ENCODE measurements around the gene OCA2. TPM values are rescaled to one million over a fixed set of nuclear protein-coding genes. Genes with fewer than 3 reads are reported as not detected.
"Not testable (repeated sequence)": the region's sequence is repeated elsewhere in the genome, so short reads cannot be mapped to it uniquely, and the experiment has no call there.

Gene OCA2
- total and polyA plus RNA-seq, 2 of the 13 experiments (the other 11 are each of a cell fraction or from before 2014, with no cell fraction given): 0.02 to 0.05 TPM

DNA sequence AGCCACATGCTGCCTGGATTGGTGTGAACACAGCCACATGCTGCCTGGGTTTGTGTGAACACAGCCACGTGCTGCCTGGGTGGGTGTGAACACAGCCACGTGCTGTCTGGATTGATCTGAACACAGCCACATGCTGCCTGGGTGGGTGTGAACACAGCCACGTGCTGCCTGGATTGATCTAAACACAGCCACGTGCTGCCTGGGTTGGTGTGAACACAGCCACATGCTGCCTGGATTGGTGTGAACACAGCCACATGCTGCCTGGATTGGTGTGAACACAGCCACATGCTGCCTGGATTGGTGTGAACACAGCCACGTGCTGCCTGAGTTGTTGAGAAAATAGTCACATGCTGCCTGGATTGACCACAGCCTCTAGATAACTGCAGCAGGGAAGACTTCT lies 250.2 kb downstream of the OCA2 start:
- FAIRE-seq; H3K4me1 ChIP-seq (ENCODE audit: insufficient read depth, low read length); POLR2A ChIA-PET; H2AFZ ChIP-seq (ENCODE audit: low read length); CTCF ChIA-PET (ENCODE audit: low intra/inter-chr PET ratio, low total read pairs); H3K4me3 ChIP-seq (replicated peaks in 1 of 3; ENCODE audit: insufficient read depth in 1 of 3, low read depth in 2 of 3, low read length in 3 of 3); H3K4me2 ChIP-seq (ENCODE audit: low read depth, low read length); BruUV-seq (replicated peaks); ATAC-seq; in situ Hi-C loops (cut with HindIII; ENCODE audit: extremely low pct_ligation_motif_present, low pct_unique_long_range_greater_than_20kb); H3K27ac ChIP-seq (ENCODE audit: extremely low read length, insufficient read depth, low read length); H3K27me3 ChIP-seq (ENCODE audit: control insufficient read depth in 1 of 2, insufficient read depth in 2 of 2, low read length in 2 of 2); H3K9ac ChIP-seq (ENCODE audit: insufficient read depth, low read depth, low read length); H4K20me1 ChIP-seq (ENCODE audit: insufficient read depth, low read length); H3K9me3 ChIP-seq (ENCODE audit: low read length); DNase-seq (ENCODE audit: low spot score); H3K79me2 ChIP-seq (ENCODE audit: insufficient read depth, low read length); H3K36me3 ChIP-seq (replicated peaks in 1 of 2; ENCODE audit: control insufficient read depth in 1 of 2, insufficient read depth in 2 of 2, low read length in 2 of 2); intact Hi-C loops (cut with micrococcal nuclease; ENCODE audit: unreplicated experiment): not testable (repeated sequence)
- TF ChIP-seq, protein P1, sequence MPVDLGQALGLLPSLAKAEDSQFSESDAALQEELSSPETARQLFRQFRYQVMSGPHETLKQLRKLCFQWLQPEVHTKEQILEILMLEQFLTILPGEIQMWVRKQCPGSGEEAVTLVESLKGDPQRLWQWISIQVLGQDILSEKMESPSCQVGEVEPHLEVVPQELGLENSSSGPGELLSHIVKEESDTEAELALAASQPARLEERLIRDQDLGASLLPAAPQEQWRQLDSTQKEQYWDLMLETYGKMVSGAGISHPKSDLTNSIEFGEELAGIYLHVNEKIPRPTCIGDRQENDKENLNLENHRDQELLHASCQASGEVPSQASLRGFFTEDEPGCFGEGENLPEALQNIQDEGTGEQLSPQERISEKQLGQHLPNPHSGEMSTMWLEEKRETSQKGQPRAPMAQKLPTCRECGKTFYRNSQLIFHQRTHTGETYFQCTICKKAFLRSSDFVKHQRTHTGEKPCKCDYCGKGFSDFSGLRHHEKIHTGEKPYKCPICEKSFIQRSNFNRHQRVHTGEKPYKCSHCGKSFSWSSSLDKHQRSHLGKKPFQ (CRISPR knock-in tag; IDR thresholded peaks at IDR 0.05; ENCODE audit: insufficient replicate concordance): peak; percentile 89
- TF ChIP-seq, protein P2, sequence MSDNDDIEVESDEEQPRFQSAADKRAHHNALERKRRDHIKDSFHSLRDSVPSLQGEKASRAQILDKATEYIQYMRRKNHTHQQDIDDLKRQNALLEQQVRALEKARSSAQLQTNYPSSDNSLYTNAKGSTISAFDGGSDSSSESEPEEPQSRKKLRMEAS (IDR thresholded peaks at IDR 0.05): 0 out of 2 replicates have a peak, but pooled peaks have one; percentile 18
- TF ChIP-seq, protein P3, sequence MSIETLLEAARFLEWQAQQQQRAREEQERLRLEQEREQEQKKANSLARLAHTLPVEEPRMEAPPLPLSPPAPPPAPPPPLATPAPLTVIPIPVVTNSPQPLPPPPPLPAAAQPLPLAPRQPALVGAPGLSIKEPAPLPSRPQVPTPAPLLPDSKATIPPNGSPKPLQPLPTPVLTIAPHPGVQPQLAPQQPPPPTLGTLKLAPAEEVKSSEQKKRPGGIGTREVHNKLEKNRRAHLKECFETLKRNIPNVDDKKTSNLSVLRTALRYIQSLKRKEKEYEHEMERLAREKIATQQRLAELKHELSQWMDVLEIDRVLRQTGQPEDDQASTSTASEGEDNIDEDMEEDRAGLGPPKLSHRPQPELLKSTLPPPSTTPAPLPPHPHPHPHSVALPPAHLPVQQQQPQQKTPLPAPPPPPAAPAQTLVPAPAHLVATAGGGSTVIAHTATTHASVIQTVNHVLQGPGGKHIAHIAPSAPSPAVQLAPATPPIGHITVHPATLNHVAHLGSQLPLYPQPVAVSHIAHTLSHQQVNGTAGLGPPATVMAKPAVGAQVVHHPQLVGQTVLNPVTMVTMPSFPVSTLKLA (IDR thresholded peaks at IDR 0.05): peak; percentile 100
- 0% methylated on average over 1 of the region's 5 CpGs for WGBS (ENCODE audit: low lambda C conversion rate)

All from HepG2 (cell line).